Sigmoid colon (tissue), 7 donors: ENCODE data around the gene PIK3R1. TPM values are rescaled to one million over a fixed set of nuclear protein-coding genes. Genes with fewer than 3 reads are reported as not detected.

Experiments used
- DNase-seq: peaks from one replicate; pipeline ENCODE4 v3.0.0-alpha.2; 2019
- H3K27ac ChIP-seq, 4 donors: fragments of 200-600 bp; sonication (generic); one replicate each; pipeline ENCODE4 v1.5.1; 2016 to 2019; ENCODE audit warnings: mild to moderate bottlenecking in 1 of 4
- H3K27me3 ChIP-seq, 3 donors: fragments of 200-600 bp; sonication (generic); one replicate each; pipeline ENCODE4 v1.5.1; 2019; ENCODE audit warnings: mild to moderate bottlenecking in 1 of 3
- H3K36me3 ChIP-seq, 4 donors: fragments of 200-600 bp; sonication (generic); one replicate each; pipeline ENCODE4 v1.5.1; 2016 to 2019
- H3K4me1 ChIP-seq, 4 donors: fragments of 200-600 bp; sonication (generic); one replicate each; pipeline ENCODE4 v1.5.1; 2017 to 2019
- H3K4me3 ChIP-seq, 4 donors: fragments of 200-600 bp; sonication (generic); one replicate each; pipeline ENCODE4 v1.5.1; 2017 to 2019; ENCODE audit warnings: mild to moderate bottlenecking in 2 of 4, moderate library complexity in 1 of 4
- H3K9me3 ChIP-seq, 4 donors: fragments of 200-600 bp in 3 of 4; sonication (generic) in 3 of 4; one replicate each; pipeline versions ENCODE4 v1.5.1 to v1.6.1; 2013 to 2019
- EP300 ChIP-seq, 4 donors: sonication (generic); formaldehyde crosslinking; IDR thresholded peaks; one replicate each; pipeline ENCODE4 v1.6.1; 2017; ENCODE audit warnings: antibody characterized with exemption in 4 of 4
- POLR2A ChIP-seq, 2 donors: fragments of 450-650 bp; IDR thresholded peaks; one replicate each; pipeline ENCODE4 v1.6.1; 2016; ENCODE audit warnings: antibody characterized with exemption in 2 of 2, mild to moderate bottlenecking in 2 of 2, moderate library complexity in 2 of 2
- POLR2AphosphoS5 ChIP-seq, 4 donors: sonication (generic); formaldehyde crosslinking; IDR thresholded peaks; one replicate each; pipeline ENCODE4 v1.6.1; 2017; ENCODE audit warnings: antibody characterized with exemption in 4 of 4
- WGBS, 2 donors: extraction: QIAGEN DNeasy Blood & Tissue Kit; methylation state at CpG; one replicate each; pipeline ENCODE4 v1.1.7; 2013; 5-methylcytosine and 5-hydroxymethylcytosine counted together
- intact Hi-C: fragments of 100-400 bp; cut with DNase I; formaldehyde crosslinking; loops from one replicate; pipeline ENCODE4 v1.15.1; 2023
- polyA plus RNA-seq, 3 donors: library from polyadenylated mRNA; stranded (reverse); fragments of 200-250 nt; gene quantifications; one replicate each; pipeline ENCODE4 v1.2.3, GENCODE V29; 2013
- total RNA-seq, 4 donors: library from RNA; depleted of rRNA; stranded (reverse); fragments of >200 nt; gene quantifications; one replicate each; pipeline ENCODE4 v1.1.0, GENCODE V29; 2016
- TF ChIP-seq, protein P1 (sequence below), 4 experiments: fragments of 450-650 bp in 3 of 4; fragments of 200-600 bp in 1 of 4; IDR thresholded peaks; one replicate each; pipeline ENCODE4 v1.5.1; 2016 to 2019; ENCODE audit warnings: antibody characterized with exemption in 4 of 4, mild to moderate bottlenecking in 3 of 4, moderate library complexity in 2 of 4
- donor health status: healthy with polysubstance abuse.
- donor health status: Bipolar disorder and iron deficiency.
- donor health status: healthy.

The PIK3R1 gene
- total and polyA plus RNA-seq, 7 donors: 9.2 to 227 (median 177) TPM

DNA sequence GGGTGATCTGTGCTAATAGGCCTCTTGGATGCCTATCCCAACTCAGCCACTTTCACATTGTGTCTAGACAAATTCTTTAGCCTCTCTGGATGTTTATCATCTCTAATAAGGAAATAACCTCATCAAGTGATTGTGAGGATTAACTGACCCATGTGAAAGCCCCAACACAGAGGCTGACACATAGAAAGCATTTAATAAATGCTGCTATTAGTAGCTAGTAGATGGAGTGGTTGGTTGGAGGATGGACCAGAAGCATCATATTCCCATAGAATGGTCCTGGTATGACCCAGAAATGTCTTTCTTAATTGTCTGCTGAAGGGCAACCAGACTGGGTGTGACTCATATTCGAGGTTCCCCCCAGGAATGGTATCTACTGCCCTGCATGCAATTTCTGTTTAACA is 124.4 kb downstream of the PIK3R1 start:
- WGBS, 2 donors: 63 to 76% methylated on average over 1 of the region's 1 CpG

DNA sequence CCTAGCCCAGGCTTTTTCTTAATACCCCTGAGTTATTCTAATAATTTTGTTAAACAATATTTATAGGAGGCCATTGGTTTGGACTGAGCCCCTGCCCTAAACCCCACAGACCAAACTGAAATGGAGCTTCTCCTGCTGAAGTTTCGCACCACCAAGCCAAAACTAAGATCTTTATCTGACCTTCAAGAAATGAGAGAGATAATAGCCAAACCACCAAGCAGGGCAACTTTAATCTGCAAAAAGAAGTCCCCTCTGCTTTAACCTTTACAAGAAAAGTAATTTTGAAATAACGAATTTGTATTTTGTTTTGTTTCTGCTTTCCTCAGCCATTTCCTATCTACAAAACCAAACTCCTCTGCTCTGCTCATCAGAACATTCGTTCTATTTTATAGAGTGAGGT is 125.5 kb downstream of the PIK3R1 start:
- no peaks in the 10 kb centered on the region for H3K36me3 ChIP-seq
- no peak overlapping the region for H3K4me3 ChIP-seq
- DNase-seq: no peak
- 88 to 93% methylated on average over 3 of the region's 3 CpGs for WGBS, 2 donors
- no peak overlapping the region for H3K27ac ChIP-seq
- peaks cover 0 to 22% (median 18%) of the 10 kb centered on the region in 4 donors for H3K4me1 ChIP-seq
- TF ChIP-seq POLR2AphosphoS5 (IDR thresholded peaks at IDR 0.05) (no peak), EP300 (IDR thresholded peaks at IDR 0.05) (no peak), POLR2A (IDR thresholded peaks at IDR 0.05) (no peak)
- TF ChIP-seq, protein P1, sequence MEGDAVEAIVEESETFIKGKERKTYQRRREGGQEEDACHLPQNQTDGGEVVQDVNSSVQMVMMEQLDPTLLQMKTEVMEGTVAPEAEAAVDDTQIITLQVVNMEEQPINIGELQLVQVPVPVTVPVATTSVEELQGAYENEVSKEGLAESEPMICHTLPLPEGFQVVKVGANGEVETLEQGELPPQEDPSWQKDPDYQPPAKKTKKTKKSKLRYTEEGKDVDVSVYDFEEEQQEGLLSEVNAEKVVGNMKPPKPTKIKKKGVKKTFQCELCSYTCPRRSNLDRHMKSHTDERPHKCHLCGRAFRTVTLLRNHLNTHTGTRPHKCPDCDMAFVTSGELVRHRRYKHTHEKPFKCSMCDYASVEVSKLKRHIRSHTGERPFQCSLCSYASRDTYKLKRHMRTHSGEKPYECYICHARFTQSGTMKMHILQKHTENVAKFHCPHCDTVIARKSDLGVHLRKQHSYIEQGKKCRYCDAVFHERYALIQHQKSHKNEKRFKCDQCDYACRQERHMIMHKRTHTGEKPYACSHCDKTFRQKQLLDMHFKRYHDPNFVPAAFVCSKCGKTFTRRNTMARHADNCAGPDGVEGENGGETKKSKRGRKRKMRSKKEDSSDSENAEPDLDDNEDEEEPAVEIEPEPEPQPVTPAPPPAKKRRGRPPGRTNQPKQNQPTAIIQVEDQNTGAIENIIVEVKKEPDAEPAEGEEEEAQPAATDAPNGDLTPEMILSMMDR (IDR thresholded peaks at IDR 0.05): no peak
- intact Hi-C loops: no loop called here
- H3K27me3 ChIP-seq: no peaks in the 10 kb centered on the region
- no peaks in the 10 kb centered on the region for H3K9me3 ChIP-seq

More for the DNA sequence above, 124.4 kb downstream of the PIK3R1 start:
- Histone ChIP-seq H3K9me3 (no peaks in the 10 kb centered on the region), H3K27ac (no peak overlapping the region), H3K36me3 (no peaks in the 10 kb centered on the region), H3K4me1 (peaks cover 0 to 22% (median 18%) of the 10 kb centered on the region in 4 donors), H3K27me3 (no peaks in the 10 kb centered on the region), H3K4me3 (no peak overlapping the region)
- intact Hi-C loops: no loop called here
- TF ChIP-seq POLR2AphosphoS5 (IDR thresholded peaks at IDR 0.05) (no peak), POLR2A (IDR thresholded peaks at IDR 0.05) (no peak)
- TF ChIP-seq, protein P1 (IDR thresholded peaks at IDR 0.05): no peak
- no peak for DNase-seq

DNA sequence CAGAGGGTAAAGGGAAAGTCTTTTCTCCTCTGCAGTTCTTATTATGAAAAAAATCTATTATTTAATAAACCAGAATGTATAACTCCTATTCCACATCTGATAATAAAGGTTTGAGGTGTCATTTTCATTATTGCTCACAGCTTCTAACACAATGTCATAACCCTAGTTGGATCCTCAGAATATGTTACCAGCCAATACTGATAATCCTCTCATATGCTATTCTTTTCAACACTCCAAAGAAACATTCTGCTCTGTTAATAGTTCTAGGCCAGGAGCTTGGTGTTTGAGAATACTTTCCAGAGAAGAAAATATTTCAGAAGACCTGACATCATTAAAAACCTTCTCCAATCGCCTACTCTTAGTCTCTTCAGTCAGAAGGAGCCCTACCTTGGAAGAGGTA is 127.1 kb downstream of the PIK3R1 start:
- 95 to 100% methylated on average over 1 of the region's 1 CpG for WGBS, 2 donors
- intact Hi-C loops: no loop called here
- TF ChIP-seq POLR2AphosphoS5 (IDR thresholded peaks at IDR 0.05) (no peak), POLR2A (IDR thresholded peaks at IDR 0.05) (no peak), EP300 (IDR thresholded peaks at IDR 0.05) (no peak)
- TF ChIP-seq, protein P1 (IDR thresholded peaks at IDR 0.05): no peak
- Histone ChIP-seq H3K9me3 (no peaks in the 10 kb centered on the region), H3K4me1 (peaks cover 0 to 22% (median 18%) of the 10 kb centered on the region in 4 donors), H3K27ac (peak overlapping the region; percentile 40 to 62 (median 58)), H3K27me3 (no peaks in the 10 kb centered on the region), H3K36me3 (no peaks in the 10 kb centered on the region), H3K4me3 (no peak overlapping the region)
- DNase-seq: no peak

DNA sequence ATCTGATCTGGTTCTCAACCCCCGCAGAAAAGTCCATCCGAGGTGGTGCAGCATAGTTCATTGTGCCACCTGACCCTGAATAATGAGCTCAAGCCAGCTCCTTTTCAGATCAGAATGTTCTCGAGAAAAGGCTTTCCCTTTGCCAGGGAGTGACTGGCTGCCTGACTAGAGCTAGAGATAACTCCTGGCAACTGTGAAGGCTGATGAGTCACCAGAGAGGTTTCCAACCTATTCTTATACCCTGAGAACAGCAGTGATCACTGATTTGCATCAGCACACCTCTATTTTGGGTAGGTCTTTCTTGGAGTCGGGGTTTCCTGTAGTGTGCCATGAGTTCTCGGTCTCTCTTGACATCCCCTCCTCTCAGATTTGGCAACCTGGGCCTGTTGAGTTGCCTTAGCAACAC is 127.9 kb downstream of the PIK3R1 start:
- Histone ChIP-seq H3K36me3 (no peaks in the 10 kb centered on the region), H3K9me3 (no peaks in the 10 kb centered on the region), H3K27ac (peak overlapping the region; percentile 40 to 62 (median 58)), H3K4me1 (peaks cover 0 to 22% (median 18%) of the 10 kb centered on the region in 4 donors), H3K27me3 (no peaks in the 10 kb centered on the region), H3K4me3 (no peak overlapping the region)
- TF ChIP-seq POLR2A (IDR thresholded peaks at IDR 0.05) (no peak), POLR2AphosphoS5 (IDR thresholded peaks at IDR 0.05) (peak in 3 of 4 donors; percentile 52 to 57 (median 53)), EP300 (IDR thresholded peaks at IDR 0.05) (peak in 2 of 4 donors; percentile 42 to 48)
- TF ChIP-seq, protein P1 (IDR thresholded peaks at IDR 0.05): no peak
- 87 to 91% methylated on average over 5 of the region's 5 CpGs for WGBS, 2 donors
- intact Hi-C loops: no loop called here
- DNase-seq: peak; percentile 76
